GOT3 (cell line): ENCODE data around the gene VWA1.
"Not testable (repeated sequence)": the region's sequence is repeated elsewhere in the genome, so short reads cannot be mapped to it uniquely, and the experiment has no call there.

Experiments used
- DNase-seq: peaks from one replicate; lab custom pipeline; 2025; ENCODE audit warnings: mixed read lengths; lab: John Stamatoyannopoulos, UW

VWA1 gene

DNA sequence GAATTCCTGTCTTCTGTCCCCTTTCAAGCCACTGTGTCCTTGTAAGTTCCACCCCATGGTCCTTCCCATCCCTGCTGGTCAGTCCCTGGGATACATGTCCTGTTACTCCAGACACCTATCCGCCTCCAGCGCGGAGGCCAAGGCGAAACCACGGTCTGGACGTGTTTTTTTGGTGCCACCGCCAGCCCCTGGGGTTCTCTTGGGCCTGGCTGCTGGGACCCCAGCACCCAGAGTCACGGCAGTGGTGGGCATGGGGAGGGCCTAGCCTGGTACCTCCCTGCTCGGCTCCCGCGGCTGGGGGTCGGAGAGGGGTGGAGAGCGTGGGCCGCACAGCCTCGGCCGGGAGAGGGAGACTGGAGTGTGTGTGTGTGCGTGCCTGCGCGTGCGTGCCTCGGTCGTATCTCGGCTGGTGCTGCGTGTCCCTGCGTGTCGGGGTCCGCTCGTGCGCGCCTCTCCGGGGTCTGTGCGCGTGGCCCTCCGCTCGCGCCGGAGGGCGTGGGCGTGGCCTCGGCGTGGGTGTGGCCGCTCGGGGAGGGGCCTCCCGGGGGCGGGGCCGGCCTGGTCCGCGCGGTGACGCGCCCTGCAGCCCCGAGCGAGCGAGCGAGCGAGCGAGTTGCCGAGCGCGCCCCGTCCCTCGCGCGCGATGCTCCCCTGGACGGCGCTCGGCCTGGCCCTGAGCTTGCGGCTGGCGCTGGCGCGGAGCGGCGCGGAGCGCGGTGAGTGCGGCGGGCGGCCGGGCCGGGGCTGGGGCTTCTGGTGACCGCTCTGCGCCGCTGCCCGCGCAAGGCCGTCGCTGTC, at the start of gene VWA1:
Gene VWA1 (plus strand): TSS at position 585 of the 798 bp plus-strand sequence. CDS start 59 bp downstream, at position 644.
- no peak for DNase-seq

- no peak for DNase-seq
Measured at GRCh38 chr1:1385931-1386330, 49.6 kb upstream of the VWA1 start.

GRCh38 chr1:1387098-1388077, 48.1 kb upstream of the VWA1 start:
- DNase-seq = no peak

DNA sequence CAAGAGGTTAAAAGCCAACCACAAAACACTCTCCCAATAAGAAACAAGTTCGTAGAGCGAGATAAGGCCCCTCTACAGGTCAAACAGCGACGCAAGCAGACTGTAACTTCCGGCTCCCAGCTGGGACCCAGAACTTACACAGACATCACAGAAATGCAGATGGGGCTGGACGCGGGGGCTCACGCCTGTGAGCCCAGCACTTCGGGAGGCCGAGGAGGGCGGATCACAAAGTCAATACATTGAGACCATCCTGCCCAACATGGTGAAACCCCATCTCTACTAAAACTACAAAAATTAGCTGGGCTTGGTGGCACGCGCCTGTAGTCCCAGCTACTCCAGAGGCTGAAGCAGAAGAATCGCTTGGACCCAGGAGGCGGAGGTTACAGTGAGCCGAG, 47.4 kb upstream of the VWA1 start:
- no peak for DNase-seq

DNA sequence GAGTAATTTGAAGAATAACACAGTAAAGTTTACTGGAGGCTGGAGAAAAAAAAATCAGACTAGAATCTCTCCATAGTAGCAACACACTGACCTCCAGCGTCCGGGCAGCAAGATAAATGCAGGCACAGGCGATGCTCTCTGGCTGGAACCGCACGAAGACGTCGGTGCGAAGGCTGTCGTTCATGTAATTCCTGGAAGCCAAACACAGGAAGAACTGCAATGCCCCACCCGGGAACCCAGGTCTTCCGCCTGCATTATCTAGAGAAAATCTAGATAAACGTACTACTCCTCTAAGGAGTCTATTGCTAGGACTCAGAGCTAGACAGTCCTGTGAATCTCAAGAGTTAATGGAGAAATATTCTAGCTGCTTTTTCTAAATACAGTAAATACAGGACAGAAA, 44.8 kb upstream of the VWA1 start:
- DNase-seq = no peak

DNA sequence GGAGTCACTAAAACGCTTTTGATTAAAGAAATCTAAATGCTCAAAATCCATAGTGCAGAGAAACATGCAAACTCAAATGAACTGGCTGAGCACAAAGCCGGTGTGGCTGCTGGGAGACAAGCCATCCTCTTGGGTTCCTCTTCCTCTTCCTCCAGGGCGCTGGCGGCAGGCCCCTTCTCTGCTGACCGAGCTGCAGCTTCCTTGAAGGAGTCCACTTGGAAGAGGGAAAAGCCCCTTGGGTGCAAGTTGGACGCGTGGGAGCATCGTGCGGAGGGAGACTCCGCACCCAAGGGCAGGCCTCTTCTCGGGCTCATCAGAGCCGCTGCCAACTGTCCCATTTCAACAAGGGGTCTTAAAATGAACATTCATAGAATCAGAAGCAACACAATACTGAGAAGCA, 44.3 kb upstream of the VWA1 start:
- DNase-seq = no peak

GRCh38 chr1:1393014-1393413, 42.5 kb upstream of the VWA1 start:
- DNase-seq = no peak

- DNase-seq = no peak
Measured at GRCh38 chr1:1393428-1393827, 42.1 kb upstream of the VWA1 start.

DNA sequence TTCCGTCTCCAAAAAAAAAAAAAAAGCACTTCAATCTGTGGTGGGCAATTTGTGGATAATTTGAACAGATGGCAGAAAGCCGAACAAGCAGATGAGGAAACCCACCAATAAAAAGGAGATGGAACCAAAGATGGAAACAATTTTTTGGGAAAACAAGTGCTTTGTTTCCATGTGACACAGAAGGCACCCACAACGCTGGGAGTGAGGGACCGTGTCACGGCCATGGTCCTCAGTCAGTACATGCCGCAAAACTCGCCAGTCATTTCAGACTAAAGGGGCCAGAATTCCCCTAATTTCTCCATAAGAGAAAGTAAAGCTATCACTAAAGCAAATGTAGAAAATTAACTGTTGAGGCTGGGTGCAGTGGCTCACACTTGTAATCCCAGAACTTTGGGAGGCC, 41.4 kb upstream of the VWA1 start:
- DNase-seq = no peak

DNA sequence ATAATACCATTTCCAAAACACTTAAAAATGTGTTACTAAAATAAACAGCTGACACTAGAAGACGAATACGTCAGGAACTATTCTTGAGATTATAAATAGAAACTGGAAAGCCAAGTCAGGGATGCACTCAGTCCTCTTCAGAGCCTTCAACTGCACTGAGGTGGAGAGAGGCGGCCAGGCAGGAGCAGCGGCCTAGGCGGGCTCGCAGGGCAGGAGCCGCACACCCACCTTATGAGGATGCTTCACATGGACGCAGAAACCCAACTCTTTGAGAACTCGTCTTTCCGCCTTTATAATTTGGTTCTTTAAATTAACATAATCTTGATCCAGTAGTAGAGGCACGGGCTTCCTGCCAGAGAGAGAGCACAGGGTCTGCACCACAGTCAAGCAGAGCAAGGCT, 40.3 kb upstream of the VWA1 start:
- DNase-seq = no peak

DNA sequence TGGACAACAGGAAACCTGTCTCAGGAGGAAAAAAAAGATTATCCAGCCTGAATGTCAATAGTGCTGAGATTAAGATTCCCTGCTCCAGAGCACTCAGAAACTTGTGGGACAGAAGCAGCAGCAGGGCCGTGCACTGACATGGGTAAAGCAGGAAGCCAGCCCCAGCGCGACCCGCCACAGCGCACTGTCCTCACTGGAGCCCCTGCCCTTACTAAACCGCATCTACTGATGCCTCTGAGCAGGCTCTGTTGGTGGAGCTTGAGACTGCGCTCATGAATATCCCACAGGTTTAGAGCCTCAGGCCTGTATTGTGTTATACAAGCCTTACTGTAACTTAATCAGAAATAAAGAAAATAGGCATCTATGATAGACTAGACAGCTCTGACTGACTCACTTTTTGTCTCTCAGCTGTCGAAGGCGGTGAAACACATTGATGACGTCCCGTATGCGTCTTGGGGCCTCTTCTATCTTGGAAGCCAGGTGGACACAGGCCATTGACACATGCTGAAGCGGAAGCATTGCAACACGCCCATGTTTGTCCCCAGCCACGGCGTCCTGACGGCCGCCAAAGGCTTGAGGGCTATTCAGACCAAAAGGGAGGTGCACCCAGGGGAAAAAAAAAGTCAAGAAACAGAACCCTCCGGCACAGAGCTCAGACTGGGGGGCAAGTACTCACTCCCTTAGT, 37.5 kb upstream of the VWA1 start:
- no peak for DNase-seq

DNA sequence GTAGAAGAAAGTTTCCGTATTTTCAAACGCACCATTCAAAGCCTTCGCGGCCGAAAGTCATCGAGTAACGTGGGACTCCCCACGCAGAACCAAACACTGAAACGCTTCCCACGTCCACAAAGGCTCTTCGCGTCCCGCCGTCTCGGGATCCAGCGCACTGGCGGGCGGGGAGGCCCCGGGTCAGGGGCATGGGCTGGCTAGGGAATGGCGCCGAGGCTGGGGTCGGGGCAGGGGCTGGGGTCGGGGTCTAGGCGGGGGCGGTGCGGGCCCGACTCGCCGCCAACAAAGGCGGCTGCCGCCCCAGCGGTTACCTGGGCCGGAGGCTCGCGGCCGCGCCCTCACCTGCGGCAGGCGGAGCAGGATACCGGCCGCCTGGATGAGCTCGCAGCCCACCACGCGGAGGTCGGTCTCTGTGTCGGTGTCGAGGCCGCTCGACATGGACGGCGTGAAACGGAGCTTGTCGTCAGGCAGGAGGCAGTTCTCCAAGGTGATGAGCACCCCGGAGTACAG, 36.8 kb upstream of the VWA1 start:
- no peak for DNase-seq

DNA sequence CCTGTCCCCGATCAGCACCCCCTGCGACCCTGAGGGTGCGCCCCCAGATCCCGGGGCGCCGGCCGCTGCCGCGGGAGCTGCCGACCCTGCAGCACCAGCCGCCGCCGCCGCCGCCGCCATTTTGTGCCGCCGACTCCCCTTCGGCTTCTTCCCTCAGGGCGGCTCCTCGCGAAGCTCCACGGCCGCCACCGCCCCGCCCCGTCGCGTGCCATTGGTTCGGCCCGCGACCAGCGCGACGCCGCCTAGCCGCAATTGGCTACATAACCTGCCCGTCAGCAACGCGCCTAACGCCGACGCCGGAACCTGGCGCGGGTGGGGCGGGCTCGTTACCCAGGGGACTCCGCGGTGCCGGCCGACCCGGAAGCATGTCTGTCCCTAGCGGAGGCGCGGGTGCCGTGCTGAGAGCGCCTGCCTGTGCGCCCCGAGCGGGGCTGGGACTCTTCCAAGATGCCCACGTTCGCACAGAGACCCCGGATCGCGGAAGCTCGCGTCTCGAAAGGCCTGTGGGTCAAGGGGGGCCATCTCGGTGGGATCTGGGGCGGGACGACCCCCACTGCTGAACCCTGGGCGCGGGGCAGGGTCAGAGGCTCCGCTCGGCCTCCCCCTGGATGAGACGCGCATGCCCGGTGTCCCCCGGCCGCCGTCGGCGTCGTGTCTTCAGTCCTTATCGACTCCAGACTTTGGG, 36.2 kb upstream of the VWA1 start, which contains the start of gene CCNL2:
Gene CCNL2 (minus strand): TSS at position 149 of the 685 bp plus-strand sequence. CDS start 29 bp downstream, at position 120.
- peak; percentile 94 for DNase-seq

DNA sequence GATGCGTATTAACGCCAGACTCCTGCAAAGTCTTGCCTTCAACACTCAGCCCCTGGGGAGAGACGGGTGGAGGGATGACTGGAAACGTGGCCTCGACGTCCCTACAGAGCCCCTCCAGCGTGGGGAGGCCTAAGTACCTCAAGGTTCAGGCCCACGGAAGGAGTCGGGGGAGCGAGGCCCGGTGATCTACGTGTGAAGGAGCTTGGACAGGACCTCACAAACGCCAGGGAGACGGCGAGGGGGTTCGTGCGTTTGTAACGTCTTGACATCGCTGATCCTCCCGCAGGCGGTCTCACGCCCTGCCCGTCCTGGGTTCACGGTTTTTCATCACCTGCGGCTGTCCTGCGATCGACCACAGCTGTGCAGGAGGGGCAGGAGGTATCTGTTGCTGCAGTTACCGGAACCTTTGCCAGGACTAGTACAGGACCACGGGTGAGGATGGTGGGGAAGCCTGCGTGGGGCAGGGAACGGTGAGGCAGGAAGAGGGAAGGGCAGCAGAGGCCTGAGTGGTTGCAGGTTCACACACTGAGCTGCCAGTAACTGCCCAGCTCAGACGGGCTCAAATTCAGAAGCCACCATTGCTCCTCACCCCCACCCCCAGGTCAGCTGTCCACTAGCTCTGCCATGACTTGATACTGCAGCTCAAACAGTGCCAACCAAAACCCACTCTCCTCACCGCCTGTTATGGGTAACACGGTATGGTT, 35.5 kb upstream of the VWA1 start:
- no peak for DNase-seq

GRCh38 chr1:1400576-1401456, 34.7 kb upstream of the VWA1 start:
- DNase-seq = no peak

DNA sequence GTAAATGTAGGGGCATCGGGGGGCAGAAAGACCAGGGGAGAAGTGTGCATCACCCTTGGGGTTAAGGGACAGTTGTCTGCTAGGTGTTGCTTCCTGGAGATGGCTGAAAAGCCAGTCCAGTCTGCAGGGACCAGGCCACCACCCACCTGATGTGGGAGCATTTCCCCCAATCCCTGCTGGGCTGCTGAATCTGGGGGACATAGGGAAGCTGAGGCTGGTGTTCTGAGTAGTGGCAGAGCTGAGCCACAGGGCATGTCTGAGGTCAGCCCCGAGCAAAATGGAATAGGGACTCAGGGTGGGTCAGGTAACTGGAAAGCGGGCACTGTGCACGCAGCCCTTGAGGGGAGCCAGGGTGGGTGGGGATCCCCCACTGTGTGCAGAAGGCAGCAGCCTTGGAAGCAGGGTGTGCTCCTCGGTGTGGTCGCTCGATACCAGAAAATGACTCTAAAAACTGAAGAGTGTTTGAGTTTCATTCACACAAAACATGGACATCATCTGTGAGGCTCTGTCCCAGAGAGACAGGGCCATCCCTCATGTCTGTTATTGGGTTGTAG, 34.0 kb upstream of the VWA1 start:
- no peak for DNase-seq

- no peak for DNase-seq
Measured at GRCh38 chr1:1402072-1402900, 33.2 kb upstream of the VWA1 start.

DNA sequence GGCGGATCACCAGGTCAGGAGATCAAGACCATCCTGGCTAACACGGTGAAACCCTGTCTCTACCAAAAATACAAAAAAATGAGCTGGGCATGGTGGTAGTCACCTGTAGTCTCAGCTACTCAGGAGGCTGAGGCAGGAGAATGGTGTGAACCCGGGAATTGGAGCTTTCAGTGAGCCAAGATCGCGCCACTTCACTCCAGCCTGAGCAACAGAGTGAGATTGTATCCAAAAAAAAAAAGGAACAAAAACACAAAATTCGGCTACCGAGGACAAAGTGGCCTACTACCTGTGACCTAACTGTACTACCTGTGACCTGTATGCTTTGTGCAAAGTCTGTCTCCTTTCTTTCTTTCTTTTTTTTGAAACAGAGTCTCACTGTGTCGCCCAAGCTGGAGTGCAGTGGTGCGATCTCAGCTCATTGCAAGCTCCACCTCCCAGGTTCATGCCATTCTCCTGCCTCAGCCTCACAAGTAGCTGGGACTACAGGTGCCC, 32.5 kb upstream of the VWA1 start:
- not testable (repeated sequence) for DNase-seq
